SK-N-MC (cell line): ENCODE measurements around the gene ZNF319.

Experiments used
- DNase-seq: peaks from one replicate; pipeline ENCODE4 v3.0.0-alpha.2; 2011; ENCODE audit warnings: low read depth, low spot score
- H3K27ac ChIP-seq: fragments of 200-600 bp; sonication (generic); 2 replicates; pipeline ENCODE4 v1.5.1; 2016; ENCODE audit warnings: mixed run types
- H3K36me3 ChIP-seq: fragments of 200-600 bp; sonication (generic); 2 replicates; pipeline ENCODE4 v1.6.1; 2017; ENCODE audit warnings: antibody characterized with exemption, low read length, mixed read lengths; ENCODE audit not compliant: insufficient read depth
- H3K4me3 ChIP-seq: fragments of 200-600 bp; sonication (generic); 2 replicates; pipeline ENCODE4 v1.5.1; 2016
- H3K9ac ChIP-seq: fragments of 200-600 bp; sonication (generic); 2 replicates; pipeline ENCODE4 v1.8.0; 2017; ENCODE audit warnings: mixed run types, mixed read lengths; ENCODE audit not compliant: insufficient read length
- H3K9me3 ChIP-seq: fragments of 200-600 bp; sonication (generic); 2 replicates; pipeline ENCODE4 v1.6.1; 2017; ENCODE audit warnings: low read depth, mild to moderate bottlenecking, antibody characterized with exemption, low read length, moderate library complexity, mixed read lengths
- EZH2 ChIP-seq: fragments of 200-600 bp; sonication (generic); IDR thresholded peaks from one replicate; pipeline ENCODE4 v1.6.1; 2017; ENCODE audit warnings: antibody characterized with exemption
- FOXP2 ChIP-seq: optimal IDR thresholded peaks from 2 replicates; pipeline ENCODE3; 2011; ENCODE audit warnings: mild to moderate bottlenecking, moderate library complexity; ENCODE audit not compliant: insufficient read depth; ENCODE audit errors: extremely low read length, control extremely low read depth
- POLR2AphosphoS5 ChIP-seq: IDR thresholded peaks from 2 replicates; pipeline ENCODE4 v1.6.1; 2012; ENCODE audit warnings: mild to moderate bottlenecking, low read depth, low read length, borderline replicate concordance

ZNF319 gene

DNA sequence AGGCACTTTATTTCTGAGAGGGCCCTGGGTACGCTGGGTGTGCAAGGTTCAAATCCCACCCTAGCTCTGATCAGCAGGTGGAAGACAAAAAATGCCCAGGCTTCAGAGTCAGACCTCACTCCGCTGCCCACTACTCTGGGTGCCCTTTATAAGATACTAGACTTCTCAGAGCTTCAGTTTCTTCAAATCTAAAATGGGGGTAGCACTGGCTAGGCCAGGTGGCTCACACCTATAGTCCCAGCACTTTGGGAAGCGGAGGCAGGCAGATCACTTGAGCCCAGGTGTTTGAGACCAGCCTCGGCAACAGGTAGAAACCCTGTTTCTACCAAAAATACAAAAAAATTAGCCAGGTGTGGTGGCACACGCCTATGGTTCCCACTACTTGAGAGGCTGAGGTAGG lies 2.5 kb upstream of the ZNF319 start:
- Histone ChIP-seq H3K27ac (no peak overlapping the region), H3K4me3 (no peak overlapping the region), H3K36me3 (peaks cover 14% of the 10 kb centered on the region), H3K9me3 (no peaks in the 10 kb centered on the region), H3K9ac (no peak overlapping the region)
- no peak for DNase-seq
- TF ChIP-seq FOXP2 (no peak), POLR2AphosphoS5 (no peak), EZH2 (no peak)

DNA sequence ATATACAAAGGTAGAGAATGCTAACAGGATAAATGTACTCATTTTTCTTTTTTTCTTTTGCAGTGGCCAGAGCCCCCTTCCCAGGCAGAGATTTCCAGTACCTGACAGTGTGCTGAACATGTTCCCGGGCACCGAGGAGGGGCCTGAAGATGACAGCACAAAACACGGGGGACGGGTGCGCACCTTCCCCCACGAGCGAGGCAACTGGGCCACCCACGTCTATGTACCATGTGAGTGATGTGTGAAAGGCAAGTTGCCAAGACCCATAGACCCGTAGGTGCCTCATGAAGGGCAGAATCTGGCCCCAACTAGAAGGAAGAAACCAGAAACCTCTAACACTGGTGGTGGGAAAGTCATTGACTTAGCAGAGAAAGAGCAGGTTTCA lies 1.9 kb upstream of the ZNF319 start:
- TF ChIP-seq FOXP2 (no peak), EZH2 (no peak), POLR2AphosphoS5 (no peak)
- Histone ChIP-seq H3K9me3 (no peaks in the 10 kb centered on the region), H3K9ac (no peak overlapping the region), H3K27ac (no peak overlapping the region), H3K36me3 (peaks cover 14% of the 10 kb centered on the region), H3K4me3 (no peak overlapping the region)
- no peak for DNase-seq

DNA sequence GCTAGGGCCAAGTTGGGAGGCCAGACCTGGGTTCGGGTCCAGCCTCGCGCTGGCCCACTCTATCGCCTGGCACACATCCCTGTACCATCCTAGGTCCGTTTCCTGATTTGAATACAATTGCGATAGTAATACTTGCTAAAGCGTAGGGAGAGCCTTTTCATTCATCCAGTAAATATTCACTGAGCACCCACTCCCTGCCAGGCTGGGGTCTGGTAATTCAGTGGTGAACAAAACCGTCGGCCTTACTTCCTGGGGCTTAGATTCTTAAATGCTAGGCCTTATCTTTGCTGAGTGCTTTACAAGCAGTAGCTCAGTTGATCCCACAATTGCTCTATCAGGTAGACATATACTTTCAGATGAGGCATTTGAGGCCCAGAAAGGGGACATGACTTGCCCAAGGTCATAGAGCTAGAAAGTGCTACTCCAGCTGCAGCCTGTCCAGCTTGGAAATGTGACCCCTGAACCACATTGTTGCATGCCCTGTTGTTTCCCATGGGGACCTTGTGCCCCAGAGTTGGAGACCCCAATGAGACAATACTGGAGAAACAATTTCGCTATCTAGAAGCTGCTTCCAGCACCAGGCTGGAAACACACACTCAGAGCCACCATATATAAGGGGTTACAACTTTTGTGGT lies 1.4 kb upstream of the ZNF319 start:
- TF ChIP-seq POLR2AphosphoS5 (no peak), FOXP2 (no peak), EZH2 (no peak)

DNA sequence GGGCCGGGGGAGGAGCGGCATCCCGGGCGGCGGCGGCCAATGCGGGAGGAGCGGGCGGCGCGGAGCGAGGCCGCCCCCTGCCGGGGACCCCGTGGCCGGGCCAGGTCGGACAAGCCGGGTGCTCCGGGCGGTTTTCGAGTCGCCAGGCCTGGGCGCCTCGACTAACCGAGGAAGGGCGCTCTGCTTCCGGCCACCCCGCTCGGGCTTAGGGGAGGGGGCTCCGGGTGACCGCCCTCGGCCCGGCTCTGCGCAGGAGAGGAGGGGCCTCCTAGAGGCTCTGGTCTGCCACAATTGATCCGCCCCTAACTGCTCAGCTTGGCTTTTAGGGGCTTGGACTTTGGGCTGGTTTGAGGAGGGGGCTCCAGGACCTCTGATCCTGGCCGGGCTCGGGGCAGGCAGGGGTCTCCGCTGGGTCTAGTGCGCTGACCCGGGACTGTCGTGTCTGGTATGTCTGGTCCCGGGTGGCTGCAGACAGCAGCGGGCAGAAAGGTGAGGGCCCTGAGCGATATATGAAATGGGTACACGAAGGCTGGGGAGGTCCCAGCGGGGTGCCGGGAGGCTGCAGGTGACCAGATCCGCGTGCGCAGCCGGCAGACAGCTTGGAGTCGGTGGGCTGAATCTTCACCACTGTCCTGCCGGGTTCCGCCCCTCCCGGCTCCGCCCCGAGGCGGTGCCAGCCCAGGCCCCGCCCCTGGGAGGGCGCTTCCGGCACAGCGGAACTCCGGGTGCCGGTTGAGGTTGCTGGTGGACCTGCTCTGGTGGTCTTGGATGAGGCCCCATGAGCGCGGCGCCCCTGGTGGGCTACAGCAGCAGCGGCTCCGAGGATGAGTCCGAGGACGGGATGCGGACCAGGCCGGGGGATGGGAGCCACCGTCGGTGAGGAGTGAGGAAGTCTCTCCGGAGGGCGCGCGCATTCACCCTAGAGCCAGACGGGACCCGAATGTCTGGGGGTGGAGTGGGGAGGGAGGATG lies 519 bp upstream of the ZNF319 start, which contains the start of gene USB1:
TSS of gene USB1 (plus strand) at position 702 of the 971 bp plus-strand sequence. CDS start at position 779, 77 bp downstream.
- H3K9ac ChIP-seq, result no peak within 1 kb of the TSS
- no peaks in the 10 kb centered on the region for H3K9me3 ChIP-seq
- no peak for DNase-seq
- peaks cover 4% of the 10 kb centered on the region; the same call in 1 of the 2 replicates for H3K36me3 ChIP-seq
- peak within 1 kb of the TSS; percentile 82 for H3K4me3 ChIP-seq
- TF ChIP-seq POLR2AphosphoS5 (peak; percentile 75), FOXP2 (no peak), EZH2 (no peak)
- no peak within 1 kb of the TSS for H3K27ac ChIP-seq

More for the DNA sequence above, 1.4 kb upstream of the ZNF319 start:
- peak overlapping the region; percentile 82 for H3K4me3 ChIP-seq
- no peak overlapping the region for H3K9ac ChIP-seq
- peaks cover 10% of the 10 kb centered on the region for H3K36me3 ChIP-seq
- no peak overlapping the region for H3K27ac ChIP-seq
- no peaks in the 10 kb centered on the region for H3K9me3 ChIP-seq
- no peak for DNase-seq

DNA sequence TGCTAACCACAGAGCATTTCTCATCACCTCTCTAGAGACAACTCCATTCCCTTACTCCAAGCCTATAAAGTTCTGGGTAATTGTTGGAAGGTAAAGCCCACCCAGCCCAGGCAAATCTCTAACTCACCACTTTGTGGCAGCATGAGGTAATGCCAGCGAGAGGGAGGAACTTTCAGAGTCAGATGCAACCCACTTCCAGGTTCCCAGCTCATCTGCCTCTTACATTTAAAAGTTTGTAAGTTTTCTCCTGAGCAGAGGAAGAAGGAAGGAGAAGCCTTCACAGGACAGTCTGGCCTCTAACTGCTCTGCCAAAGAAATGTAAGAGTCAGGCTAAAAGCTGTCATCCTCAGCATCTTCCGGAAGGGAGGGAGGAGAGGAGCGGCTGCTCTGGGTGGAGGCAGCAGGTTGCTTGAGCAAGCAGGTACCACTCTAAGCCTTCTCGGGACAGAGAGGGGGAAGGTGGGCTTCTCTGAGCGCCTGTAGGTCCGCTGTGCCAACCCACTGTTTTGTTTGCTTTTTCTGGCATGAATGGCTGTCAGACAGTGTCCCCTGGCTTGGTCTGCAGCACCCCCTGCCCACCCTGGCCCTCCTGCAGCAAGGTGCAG lies 1.0 kb downstream of the ZNF319 start:
- no peak for TF ChIP-seq FOXP2
- peak overlapping the region; percentile 55 for H3K9ac ChIP-seq
- H3K4me3 ChIP-seq, result peak overlapping the region; percentile 82
- H3K9me3 ChIP-seq, result no peaks in the 10 kb centered on the region
- H3K27ac ChIP-seq, result no peak overlapping the region
- H3K36me3 ChIP-seq, result no peaks in the 10 kb centered on the region
- DNase-seq, result no peak

DNA sequence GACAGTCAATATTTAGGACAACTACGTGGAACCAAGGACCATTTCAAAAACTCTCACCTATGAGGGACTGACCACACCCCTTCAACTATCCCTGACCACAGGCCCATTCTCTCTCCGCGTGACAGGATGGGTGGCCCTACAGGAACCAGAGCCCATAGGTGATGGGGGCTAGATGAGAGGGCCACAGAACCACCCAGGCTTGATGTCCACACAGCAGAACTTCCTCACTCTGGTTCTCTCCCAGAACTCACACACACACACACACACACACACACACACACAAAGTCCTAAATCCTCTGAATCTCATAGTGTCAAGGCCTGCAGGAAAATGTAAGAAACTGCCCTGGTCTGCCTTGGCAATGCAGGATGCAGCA lies 1.5 kb downstream of the ZNF319 start:
- H3K9ac ChIP-seq, result no peak overlapping the region
- TF ChIP-seq EZH2 (no peak), POLR2AphosphoS5 (no peak), FOXP2 (no peak)

DNA sequence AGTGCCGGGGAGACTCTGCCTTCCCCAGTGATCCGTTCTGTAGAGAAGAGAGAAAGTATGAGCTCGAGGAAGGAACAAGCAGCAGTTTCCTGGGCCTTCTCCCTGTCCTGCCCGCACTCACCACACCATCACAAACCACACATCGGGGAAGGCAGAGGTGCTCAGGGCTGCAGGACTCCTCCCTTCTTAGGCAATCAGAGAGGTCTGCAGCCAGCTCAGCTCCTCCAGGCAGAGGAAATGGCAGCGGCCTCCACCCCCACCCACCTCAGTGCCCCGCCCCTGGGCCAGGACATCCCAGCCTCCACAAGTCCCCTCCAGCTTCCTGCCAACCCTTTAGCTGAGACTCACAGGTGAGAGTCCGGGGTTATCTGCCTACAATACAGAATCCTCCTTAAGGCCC lies 2.0 kb downstream of the ZNF319 start:
- Histone ChIP-seq H3K4me3 (no peak overlapping the region), H3K9ac (no peak overlapping the region), H3K9me3 (no peaks in the 10 kb centered on the region), H3K36me3 (no peaks in the 10 kb centered on the region), H3K27ac (no peak overlapping the region)
- TF ChIP-seq EZH2, result no peak
- TF ChIP-seq POLR2AphosphoS5, result no peak
- no peak for TF ChIP-seq FOXP2
- DNase-seq, result no peak

More for the DNA sequence above, 1.5 kb downstream of the ZNF319 start:
- no peak overlapping the region for H3K27ac ChIP-seq
- peak overlapping the region; percentile 82; the same call in 1 of the 2 replicates for H3K4me3 ChIP-seq
- no peaks in the 10 kb centered on the region for H3K36me3 ChIP-seq
- no peak for DNase-seq
- no peaks in the 10 kb centered on the region for H3K9me3 ChIP-seq

DNA sequence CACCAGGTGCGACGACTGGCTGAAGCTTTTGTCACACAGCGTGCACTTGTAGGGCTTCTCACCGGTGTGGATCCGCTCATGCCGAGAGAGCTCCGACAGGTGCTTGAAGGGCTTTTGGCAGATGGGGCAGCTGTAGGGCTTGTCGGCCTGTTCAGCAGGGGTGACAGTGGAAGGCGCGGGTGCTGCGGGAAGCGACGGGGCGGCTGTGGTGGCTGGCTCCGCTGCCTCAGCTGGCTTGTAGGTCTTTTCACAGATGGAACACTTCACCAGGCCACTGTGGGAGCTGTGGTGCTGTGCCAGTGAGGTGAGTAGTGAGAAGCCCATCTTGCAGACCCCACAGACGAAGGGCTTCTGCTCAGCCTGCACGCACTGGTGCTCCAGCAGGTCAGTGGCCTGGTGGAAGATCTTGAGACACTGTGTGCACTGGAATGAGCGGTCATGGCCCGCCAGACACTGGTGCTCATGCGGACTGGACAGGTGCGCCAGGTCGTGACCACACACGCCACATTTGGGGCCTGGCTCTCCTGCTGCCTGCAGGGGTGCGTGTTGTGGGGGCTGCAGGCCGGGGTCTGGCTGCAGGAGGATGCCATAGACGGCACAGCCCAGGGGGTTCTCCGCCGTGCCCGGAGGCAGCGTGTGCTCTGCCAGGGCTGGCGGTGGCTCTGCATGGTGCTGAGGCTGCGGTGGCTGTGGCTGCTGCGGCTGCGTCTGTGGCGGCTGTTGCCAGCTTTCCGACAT lies 2.8 kb downstream of the ZNF319 start:
- Histone ChIP-seq H3K9me3 (no peaks in the 10 kb centered on the region), H3K4me3 (no peak overlapping the region), H3K27ac (no peak overlapping the region), H3K9ac (no peak overlapping the region), H3K36me3 (no peaks in the 10 kb centered on the region)
- TF ChIP-seq EZH2 (no peak), POLR2AphosphoS5 (no peak), FOXP2 (no peak)
- DNase-seq, result no peak
